ENCODE measurements around the gene FHOD3. TPM values are rescaled to one million over a fixed set of nuclear protein-coding genes. Genes with fewer than 3 reads are reported as not detected.

FHOD3 gene
- total RNA-seq, 1 donor from 2014 or later = 5.9 TPM

DNA sequence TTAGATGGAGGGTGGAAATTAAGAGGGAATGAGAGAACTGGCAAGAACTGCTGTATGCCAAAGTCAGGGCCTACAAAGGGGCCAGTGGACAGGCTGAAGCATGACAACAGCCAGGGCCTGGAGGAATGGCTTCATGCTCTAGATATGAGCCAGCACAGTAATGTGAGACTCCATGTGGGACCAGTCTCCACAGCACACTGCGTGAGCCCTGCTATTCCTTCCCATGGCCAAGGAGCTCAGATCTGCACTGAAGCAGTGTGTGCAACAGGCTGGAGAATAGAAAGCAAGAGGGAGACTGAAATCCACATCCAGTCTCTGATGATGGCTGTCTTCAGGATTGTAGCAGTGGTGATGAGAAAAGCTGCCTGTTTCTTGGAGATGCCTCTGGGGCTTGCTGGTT lies 368.4 kb downstream of the FHOD3 start:
- Histone ChIP-seq H3K36me3 (ENCODE audit: insufficient read depth, low read length) (no peaks in the 10 kb centered on the region), H4K20me1 (ENCODE audit: insufficient read depth, low read length) (no peaks in the 10 kb centered on the region), H2AFZ (ENCODE audit: low read depth, low read length) (no peak overlapping the region), H3K4me3 (ENCODE audit: insufficient read depth, low read depth, low read length) (no peak overlapping the region), H3K4me2 (ENCODE audit: low read length) (no peak overlapping the region), H3K4me1 (ENCODE audit: insufficient read depth, low read length) (no peaks in the 10 kb centered on the region), H3K27ac (ENCODE audit: low read depth, low read length) (no peak overlapping the region), H3K9me3 (ENCODE audit: insufficient read depth, low read depth, low read length) (no peaks in the 10 kb centered on the region), H3K9ac (ENCODE audit: low read length) (no peak overlapping the region), H3K79me2 (ENCODE audit: insufficient read depth, low read length) (no peaks in the 10 kb centered on the region), H3K27me3 (ENCODE audit: insufficient read depth, low read length) (no peaks in the 10 kb centered on the region)
- Mint-ChIP-seq H3K9me3 (ENCODE audit: unreplicated experiment) (no peaks in the 10 kb centered on the region), H3K27me3 (ENCODE audit: low read depth, unreplicated experiment) (peaks cover 6% of the 10 kb centered on the region), H3K36me3 (ENCODE audit: low read depth, unreplicated experiment) (peaks cover 1% of the 10 kb centered on the region), H3K27ac (ENCODE audit: unreplicated experiment) (peak overlapping the region; percentile 35), H3K4me3 (ENCODE audit: unreplicated experiment) (no peak overlapping the region), H3K4me1 (ENCODE audit: low read depth, unreplicated experiment) (peaks cover 8% of the 10 kb centered on the region)
- FAIRE-seq (no peak), DNase-seq (ENCODE audit: low read depth) (no peak)
- TF ChIP-seq, protein P1, sequence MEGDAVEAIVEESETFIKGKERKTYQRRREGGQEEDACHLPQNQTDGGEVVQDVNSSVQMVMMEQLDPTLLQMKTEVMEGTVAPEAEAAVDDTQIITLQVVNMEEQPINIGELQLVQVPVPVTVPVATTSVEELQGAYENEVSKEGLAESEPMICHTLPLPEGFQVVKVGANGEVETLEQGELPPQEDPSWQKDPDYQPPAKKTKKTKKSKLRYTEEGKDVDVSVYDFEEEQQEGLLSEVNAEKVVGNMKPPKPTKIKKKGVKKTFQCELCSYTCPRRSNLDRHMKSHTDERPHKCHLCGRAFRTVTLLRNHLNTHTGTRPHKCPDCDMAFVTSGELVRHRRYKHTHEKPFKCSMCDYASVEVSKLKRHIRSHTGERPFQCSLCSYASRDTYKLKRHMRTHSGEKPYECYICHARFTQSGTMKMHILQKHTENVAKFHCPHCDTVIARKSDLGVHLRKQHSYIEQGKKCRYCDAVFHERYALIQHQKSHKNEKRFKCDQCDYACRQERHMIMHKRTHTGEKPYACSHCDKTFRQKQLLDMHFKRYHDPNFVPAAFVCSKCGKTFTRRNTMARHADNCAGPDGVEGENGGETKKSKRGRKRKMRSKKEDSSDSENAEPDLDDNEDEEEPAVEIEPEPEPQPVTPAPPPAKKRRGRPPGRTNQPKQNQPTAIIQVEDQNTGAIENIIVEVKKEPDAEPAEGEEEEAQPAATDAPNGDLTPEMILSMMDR (IDR thresholded peaks at IDR 0.05; ENCODE audit: insufficient read depth, low read depth, low read length) = no peak
- no peak for TF ChIP-seq EZH2 (IDR thresholded peaks at IDR 0.05; ENCODE audit: insufficient read depth, low read length)

DNA sequence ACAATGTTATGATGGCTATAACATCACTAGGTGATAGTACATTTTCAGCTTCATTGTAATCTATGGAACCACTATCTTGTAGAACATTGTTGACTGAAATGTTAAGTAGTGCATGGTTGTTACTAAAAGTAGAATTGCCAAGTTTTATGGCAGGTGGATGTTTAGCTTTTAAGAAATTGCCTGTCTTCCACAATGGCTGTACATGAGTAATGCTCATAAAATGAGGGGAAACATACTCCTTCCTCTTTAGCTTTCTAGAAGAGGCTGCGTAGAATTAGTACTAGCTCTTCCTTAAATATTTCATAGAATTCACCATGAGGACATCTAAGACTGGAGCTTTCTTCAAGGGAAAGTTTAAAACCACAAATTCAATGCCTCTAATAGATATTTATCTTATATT lies 370.3 kb downstream of the FHOD3 start:
- Mint-ChIP-seq H3K27me3 (ENCODE audit: low read depth, unreplicated experiment) (peaks cover 6% of the 10 kb centered on the region), H3K36me3 (ENCODE audit: low read depth, unreplicated experiment) (peaks cover 1% of the 10 kb centered on the region), H3K9me3 (ENCODE audit: unreplicated experiment) (no peaks in the 10 kb centered on the region), H3K27ac (ENCODE audit: unreplicated experiment) (no peak overlapping the region), H3K4me3 (ENCODE audit: unreplicated experiment) (no peak overlapping the region), H3K4me1 (ENCODE audit: low read depth, unreplicated experiment) (peaks cover 8% of the 10 kb centered on the region)
- Histone ChIP-seq H3K4me2 (ENCODE audit: low read length) (no peak overlapping the region), H3K4me3 (ENCODE audit: insufficient read depth, low read depth, low read length) (no peak overlapping the region), H3K79me2 (ENCODE audit: insufficient read depth, low read length) (no peaks in the 10 kb centered on the region), H3K9me3 (ENCODE audit: insufficient read depth, low read depth, low read length) (no peaks in the 10 kb centered on the region), H3K27me3 (ENCODE audit: insufficient read depth, low read length) (no peaks in the 10 kb centered on the region), H2AFZ (ENCODE audit: low read depth, low read length) (no peak overlapping the region), H4K20me1 (ENCODE audit: insufficient read depth, low read length) (no peaks in the 10 kb centered on the region), H3K4me1 (ENCODE audit: insufficient read depth, low read length) (no peaks in the 10 kb centered on the region), H3K36me3 (ENCODE audit: insufficient read depth, low read length) (no peaks in the 10 kb centered on the region), H3K9ac (ENCODE audit: low read length) (no peak overlapping the region), H3K27ac (ENCODE audit: low read depth, low read length) (no peak overlapping the region)
- TF ChIP-seq, protein P1 (IDR thresholded peaks at IDR 0.05; ENCODE audit: insufficient read depth, low read depth, low read length) = no peak
- TF ChIP-seq EZH2 (IDR thresholded peaks at IDR 0.05; ENCODE audit: insufficient read depth, low read length) = no peak
- FAIRE-seq (no peak), DNase-seq (ENCODE audit: low read depth) (no peak)

DNA sequence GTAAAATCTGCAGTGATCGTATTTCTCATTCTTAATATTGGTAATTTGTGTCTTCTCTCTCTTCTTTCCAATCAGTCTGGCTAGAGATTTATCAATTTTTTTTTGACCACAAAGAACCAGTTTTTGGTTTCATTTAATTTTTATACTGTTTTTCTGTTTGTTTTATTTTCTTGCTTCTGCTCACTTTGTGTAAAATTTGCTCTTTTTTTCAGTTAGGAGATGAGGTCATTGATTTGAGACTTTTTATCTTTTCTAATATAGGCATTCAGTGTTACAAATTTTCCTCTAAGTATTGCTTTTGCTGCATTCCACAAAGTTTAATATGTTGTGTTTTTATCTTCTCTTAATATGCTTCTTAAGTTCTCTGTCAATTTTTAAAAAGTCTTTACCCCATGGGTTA lies 370.8 kb downstream of the FHOD3 start:
- Histone ChIP-seq H3K4me2 (ENCODE audit: low read length) (no peak overlapping the region), H3K79me2 (ENCODE audit: insufficient read depth, low read length) (no peaks in the 10 kb centered on the region), H3K36me3 (ENCODE audit: insufficient read depth, low read length) (no peaks in the 10 kb centered on the region), H2AFZ (ENCODE audit: low read depth, low read length) (no peak overlapping the region), H3K27me3 (ENCODE audit: insufficient read depth, low read length) (no peaks in the 10 kb centered on the region), H3K27ac (ENCODE audit: low read depth, low read length) (no peak overlapping the region), H3K4me3 (ENCODE audit: insufficient read depth, low read depth, low read length) (no peak overlapping the region), H3K4me1 (ENCODE audit: insufficient read depth, low read length) (no peaks in the 10 kb centered on the region), H4K20me1 (ENCODE audit: insufficient read depth, low read length) (no peaks in the 10 kb centered on the region), H3K9me3 (ENCODE audit: insufficient read depth, low read depth, low read length) (no peaks in the 10 kb centered on the region), H3K9ac (ENCODE audit: low read length) (no peak overlapping the region)
- TF ChIP-seq, protein P1 (IDR thresholded peaks at IDR 0.05; ENCODE audit: insufficient read depth, low read depth, low read length) = no peak
- no peak for TF ChIP-seq EZH2 (IDR thresholded peaks at IDR 0.05; ENCODE audit: insufficient read depth, low read length)
- H3K9me3 Mint-ChIP-seq (ENCODE audit: unreplicated experiment) = no peaks in the 10 kb centered on the region
- no peak overlapping the region for H3K4me3 Mint-ChIP-seq (ENCODE audit: unreplicated experiment)
- DNase-seq (ENCODE audit: low read depth) (no peak), FAIRE-seq (no peak)
- peaks cover 8% of the 10 kb centered on the region for H3K4me1 Mint-ChIP-seq (ENCODE audit: low read depth, unreplicated experiment)
- peaks cover 6% of the 10 kb centered on the region for H3K27me3 Mint-ChIP-seq (ENCODE audit: low read depth, unreplicated experiment)
- peaks cover 1% of the 10 kb centered on the region for H3K36me3 Mint-ChIP-seq (ENCODE audit: low read depth, unreplicated experiment)
- H3K27ac Mint-ChIP-seq (ENCODE audit: unreplicated experiment) = no peak overlapping the region
